Measurements from ENCODE around the gene SCMH1.
"Not testable (repeated sequence)": the region's sequence is repeated elsewhere in the genome, so short reads cannot be mapped to it uniquely, and the experiment has no call there.

Gene SCMH1

DNA sequence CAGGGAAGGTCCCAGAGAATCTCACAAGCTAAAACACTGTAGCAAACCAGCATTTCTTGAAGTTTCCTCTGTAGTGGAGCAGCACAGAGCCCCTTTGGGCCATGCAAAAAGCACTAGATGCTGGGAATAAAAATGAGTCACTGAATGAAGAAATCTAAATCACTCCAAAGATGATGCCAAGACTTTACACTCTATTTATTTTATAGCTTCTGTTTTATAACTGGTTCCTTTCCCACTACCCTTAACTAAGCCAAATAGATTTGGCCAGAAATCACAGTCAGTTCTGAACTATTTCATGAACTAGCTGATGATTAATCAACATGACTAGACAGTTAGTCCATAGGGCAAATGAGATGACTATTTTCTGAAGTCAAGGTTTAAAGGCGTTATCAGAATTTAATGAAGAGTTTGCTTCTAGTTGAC, 89.5 kb downstream of the SCMH1 start:
- peak; percentile 61 for DNase-seq (ENCODE audit: low spot score)

DNA sequence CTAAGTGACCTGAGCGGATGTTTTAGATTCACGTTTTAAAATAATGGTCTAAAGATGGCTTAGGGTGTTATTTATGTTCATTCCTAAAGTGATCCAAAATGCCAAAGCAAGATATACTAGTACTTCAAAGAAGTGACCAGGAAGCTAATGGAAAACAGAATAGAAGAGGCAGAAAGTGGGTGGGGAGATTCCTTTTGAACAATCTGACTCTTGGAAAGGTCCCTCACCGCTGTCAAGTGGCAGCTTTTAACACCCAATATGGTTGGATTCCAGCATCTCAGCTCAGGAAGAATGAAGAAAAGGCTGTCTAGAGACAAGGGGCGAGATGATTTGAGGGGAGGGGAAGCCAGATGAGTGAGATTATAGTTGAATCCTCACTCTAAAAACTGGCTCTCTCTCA, 90.3 kb downstream of the SCMH1 start:
- no peak for DNase-seq (ENCODE audit: low spot score)

DNA sequence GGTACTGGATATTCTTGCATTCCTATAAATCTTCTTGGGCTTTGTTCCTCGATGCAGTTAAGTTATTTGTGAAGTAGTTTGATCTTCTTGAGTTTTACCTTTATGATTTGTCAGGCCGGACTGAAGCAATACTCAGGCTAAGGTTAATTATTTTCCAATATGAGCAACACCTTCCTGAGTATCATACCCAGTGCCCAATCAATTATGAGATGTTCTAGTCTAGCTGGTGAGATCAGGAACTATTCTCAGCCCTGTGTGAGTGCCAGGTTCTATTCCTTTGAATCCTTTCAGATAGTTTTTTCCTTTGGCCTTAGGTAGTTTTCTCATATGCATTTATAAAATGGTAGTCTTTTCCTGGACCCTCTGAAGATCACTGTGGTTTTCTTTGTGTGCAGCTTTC, 92.5 kb downstream of the SCMH1 start:
- DNase-seq (ENCODE audit: low spot score): no peak

DNA sequence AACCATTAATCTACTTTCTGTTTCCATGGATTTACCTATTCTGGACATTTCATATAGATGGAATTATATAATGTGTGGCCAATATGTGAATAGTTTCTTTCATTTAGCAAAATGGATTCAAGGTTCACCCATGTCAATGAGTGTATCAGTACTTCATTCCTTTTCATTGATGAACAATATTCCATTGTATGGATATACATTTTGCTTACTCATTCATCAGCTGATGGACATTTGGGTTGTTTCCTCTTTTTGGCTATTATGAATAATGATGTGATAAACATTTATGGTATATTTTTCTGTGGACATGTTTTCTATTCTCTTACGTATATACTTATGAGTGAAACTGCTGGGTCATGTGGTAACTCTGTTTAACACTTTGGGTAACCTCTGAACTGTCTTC, 97.8 kb downstream of the SCMH1 start:
- DNase-seq (ENCODE audit: low spot score): no peak

DNA sequence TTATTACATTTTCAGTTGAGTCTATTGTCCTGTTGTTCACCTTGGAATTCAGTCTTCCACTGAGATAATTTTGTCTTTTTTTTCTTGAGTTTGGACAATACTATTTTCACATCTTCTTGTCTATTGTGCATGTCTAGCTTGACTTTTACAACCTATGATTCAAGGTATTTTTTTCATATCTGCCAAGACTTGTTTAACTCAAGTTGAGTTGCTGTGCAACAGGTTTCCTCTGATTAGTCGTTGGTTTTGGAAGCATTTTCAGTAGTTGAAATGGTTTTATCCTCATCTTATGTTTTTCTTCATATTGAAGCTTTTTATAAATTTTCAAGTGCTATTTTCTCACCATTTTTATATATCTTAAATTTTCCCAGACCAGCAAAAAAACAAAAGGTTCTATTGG, 103.6 kb downstream of the SCMH1 start:
- DNase-seq (ENCODE audit: low spot score): no peak

DNA sequence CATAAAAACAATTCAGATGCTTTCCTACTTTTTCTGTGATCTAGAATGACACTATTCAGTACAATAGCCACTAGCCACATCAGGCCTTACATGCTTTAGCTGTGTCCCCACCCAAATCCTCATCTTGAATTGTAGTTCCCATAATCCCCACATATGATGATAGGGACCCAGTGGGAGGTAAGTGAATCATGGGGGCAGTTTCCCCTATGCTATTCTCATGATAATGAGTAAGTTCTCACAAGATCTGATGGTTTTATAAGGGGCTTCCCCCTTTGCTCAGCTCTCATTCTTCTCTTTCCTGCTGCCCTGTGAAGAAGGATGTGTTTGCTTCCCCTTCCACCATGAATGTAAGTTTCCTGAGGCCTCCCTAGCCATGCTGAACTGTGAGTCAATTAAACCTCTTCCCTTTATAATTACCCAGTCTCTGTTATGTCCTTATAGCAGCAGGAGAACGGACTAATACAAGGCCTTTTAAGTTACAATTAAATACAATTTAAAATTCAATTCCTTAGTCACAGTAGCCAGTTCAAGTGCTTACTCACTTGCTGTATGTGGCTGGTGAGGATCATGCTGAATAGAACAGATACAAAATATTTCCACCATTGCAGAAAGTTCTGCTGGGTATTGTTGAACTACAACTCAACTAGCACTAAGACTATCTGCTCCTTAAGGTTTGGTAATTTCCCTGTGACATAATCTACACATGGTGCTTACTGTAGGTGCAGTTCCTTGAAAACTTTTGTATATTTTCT, 106.7 kb downstream of the SCMH1 start:
- DNase-seq (ENCODE audit: low spot score): no peak

DNA sequence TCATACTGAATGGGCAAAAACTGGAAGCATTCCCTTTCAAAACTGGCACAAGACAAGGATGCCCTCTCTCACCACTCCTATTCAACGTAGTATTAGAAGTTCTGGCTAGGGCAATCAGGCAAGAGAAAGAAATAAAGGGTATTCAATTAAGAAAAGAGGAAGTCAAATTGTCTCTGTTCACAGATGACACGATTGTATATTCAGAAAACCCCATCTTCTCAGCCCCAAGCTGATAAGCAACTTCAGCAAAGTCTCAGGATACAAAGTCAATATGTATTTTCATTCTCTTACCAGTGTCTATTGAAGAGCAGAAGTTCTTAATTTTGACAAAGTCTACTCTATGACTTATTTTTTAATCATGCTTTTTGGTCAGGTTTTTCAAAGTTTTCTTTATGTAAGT, 107.8 kb downstream of the SCMH1 start:
- DNase-seq (ENCODE audit: low spot score): not testable (repeated sequence)

DNA sequence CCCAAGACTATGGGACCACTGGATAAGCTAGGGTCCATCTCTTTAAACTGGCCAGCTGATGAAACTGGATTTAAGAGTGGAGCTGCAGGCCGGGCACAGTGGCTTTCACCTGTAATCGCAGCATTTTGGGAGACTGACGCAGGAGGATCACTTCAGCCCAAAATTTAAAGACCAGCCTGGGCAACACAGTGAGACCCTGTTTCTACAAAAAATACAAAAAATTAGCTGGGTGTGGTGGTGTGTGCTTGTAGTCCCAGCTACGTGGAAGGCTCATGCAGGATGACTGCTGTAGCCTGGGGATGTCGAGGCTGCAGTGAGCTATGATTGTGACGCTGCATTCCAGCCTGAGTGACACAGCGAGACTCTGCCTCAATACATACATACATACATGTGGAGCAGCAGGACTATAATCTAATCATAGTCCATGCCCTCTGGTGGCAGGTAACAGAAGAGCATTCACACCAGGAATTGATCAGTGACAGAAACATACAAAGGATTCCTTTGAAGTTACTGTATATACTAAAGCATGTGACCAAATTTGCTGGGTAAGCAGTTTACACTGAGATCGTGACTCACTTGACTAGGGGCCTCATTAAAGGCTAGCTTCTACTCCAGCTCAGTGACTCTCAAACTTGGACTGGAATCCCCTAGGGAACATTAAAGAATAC, 119.1 kb downstream of the SCMH1 start:
- peak; percentile 67 for DNase-seq (ENCODE audit: low spot score)

DNA sequence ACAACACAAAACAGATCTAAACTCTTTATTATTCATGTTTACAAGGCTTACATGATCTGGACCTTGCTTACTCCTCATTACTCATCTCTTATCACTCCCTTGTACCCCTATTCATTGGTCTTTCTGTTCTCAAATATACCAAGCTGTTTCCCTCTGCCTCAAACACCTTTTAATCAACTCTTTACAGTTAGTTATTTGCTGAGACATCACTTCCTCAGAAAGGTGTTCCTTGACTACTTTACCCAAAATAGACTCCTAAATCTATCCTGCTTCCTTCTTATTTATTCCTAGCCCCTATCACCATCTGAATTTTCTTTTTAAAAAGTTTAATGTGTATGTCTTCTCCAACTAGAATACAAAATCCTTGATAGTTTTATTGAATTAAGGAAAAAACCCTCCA, 120.0 kb downstream of the SCMH1 start:
- no peak for DNase-seq (ENCODE audit: low spot score)

DNA sequence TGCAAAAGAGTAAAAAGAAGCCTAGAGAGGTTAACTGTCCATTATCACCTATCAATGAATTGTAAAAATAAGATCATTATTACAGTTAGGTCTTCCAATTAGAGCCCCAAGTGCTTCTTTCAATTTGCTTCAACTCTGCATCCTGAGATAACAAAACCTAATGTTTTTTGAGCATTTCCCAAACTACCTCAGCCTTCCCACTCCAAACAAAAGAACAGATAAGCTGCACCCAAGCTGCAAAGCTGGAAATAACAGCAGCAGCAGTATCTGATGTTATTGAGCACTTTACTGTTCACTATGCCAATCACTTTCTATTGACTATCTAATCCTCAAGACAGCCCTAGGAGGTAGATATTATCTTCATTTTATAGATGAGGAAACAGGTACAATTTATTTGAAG, 123.5 kb downstream of the SCMH1 start:
- no peak for DNase-seq (ENCODE audit: low spot score)

DNA sequence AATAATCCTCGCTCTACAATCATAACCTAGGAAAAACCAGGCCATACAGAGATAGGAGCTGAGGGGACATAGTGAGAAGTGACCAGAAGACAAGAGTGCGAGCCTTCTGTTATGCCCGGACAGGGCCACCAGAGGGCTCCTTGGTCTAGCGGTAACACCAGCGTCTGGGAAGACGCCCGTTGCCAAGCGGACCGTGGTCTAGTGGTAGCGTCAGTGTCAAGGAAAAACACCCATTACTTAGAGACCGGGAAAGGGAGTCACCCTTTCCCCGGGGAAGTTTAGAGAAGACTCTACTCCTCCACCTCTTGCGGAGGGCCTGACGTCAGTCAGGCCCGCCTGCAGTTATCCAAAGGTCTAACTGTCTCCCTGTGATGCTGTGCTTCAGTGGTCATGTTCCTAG, 124.9 kb downstream of the SCMH1 start:
- not testable (repeated sequence) for DNase-seq (ENCODE audit: low spot score)

DNA sequence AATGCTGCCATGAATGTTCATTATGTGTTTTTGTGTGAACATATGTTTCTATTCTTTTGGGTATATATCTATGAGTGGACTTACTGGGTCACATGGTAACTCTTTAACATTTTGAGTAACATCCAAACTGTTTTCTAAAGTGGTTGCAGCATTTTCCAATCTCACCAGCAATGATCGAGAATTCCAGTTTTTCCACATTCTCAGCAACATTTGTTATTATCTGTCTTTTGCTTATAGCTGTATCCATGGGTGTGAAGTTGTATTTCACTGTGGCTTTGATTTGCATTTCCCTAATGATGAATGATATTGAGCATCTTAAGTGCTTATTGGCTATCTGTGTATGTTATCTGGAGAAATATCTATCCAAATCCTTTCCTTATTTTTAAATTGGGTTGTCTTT, 131.4 kb downstream of the SCMH1 start:
- DNase-seq (ENCODE audit: low spot score): no peak

DNA sequence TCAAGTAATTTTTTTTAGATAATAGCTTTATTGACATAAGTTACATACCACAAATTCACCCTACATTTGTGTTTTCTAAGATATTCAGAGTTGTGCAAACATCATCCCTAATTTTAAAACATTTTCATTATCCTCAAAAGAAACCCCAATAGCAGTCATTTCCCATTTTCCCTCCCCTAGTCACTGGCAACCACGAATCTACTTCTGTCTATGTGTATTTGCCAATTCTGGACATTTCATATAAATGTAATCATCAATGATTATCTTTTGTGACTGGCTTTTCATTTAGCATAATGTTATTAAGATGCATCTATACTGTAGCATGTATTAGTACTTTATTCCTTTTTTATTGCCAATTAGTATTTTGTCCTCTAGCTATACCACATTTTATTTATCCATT, 131.8 kb downstream of the SCMH1 start:
- no peak for DNase-seq (ENCODE audit: low spot score)

DNA sequence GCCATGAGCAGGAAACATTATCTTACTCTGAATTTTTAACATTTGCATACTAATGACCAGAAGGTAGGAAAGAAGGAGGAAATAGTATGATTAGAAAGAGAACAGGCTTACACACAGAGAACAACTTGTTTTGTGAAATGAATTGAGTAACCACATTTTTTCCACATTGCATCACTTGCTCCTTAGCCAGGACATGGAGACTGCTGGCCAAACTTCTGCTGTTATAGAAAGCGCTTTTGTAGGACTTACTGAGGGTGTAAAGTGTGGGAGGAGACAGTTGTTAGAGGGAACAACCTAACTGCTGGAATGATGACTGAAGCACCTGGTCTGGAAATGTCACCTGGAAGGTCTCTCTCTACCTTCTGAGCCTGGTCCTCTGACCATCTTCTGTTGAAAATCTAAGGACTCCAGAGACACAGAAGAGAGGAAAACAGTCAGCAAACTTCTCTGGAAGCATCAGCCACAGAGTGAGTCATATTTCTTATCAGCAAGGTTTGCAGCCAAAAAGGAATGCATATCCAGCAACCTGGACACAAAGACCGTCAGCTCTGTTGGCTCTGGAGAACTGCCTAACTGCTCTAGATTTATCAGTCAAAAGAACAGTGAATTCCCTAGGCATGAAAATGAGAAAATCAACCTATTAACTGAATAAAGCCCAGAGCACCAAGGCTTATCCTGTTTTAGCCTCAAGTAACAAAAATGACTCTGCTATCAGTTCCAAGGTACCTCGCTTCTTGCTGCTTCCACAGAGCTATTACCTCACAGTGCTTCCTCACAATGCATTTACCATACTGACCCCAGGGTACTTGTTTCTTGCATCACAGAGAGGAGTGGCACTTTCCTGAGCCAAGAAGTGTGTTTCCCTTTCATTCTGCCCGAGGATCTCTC, 132.6 kb downstream of the SCMH1 start:
- peak; percentile 64 for DNase-seq (ENCODE audit: low spot score)

DNA sequence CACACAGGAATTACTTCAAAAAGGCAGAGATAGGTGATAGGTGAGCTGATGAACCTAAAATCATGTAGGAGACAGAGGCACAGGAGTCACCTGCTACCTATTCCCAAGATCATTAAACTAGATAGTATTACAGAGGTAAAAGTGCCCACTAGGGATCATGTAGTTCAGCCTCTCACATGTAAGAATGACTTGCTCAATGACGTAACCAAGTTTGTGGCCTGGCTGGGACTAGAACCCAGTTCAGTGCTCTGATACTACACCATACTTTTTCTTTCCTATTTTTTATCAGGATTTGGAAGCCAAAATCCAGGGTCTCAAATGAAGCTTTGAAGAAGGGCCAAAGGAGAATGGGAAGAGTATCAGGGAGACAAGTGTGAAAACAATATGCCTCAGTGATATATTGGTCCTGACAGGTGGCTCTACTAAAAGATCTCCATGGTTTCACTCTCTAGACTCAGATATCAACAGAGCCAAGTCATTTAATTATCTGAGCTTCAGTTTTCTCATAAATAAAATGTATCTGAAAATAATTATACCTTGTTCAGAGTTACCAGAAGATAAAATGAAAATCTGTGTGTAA, 133.3 kb downstream of the SCMH1 start:
- DNase-seq (ENCODE audit: low spot score): peak; percentile 9

DNA sequence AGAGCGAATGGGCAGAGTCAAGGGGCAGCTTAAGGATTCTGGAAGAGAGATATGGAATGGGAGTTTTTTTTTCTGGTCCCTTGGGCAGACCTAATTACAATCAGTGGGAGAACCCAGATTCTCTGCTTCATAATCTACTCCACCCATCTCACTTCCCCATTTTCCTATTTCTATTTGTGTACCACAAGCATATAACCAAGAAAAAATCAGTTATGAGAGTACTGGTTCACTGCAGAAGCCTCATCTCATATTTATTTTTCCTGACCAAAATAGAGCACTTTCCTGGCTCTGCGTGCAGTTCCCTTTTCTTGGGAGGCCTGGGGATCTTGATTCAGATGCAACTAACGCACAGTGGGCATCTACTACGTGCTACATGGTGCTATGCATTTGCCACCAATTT, 138.3 kb downstream of the SCMH1 start:
- no peak for DNase-seq (ENCODE audit: low spot score)

DNA sequence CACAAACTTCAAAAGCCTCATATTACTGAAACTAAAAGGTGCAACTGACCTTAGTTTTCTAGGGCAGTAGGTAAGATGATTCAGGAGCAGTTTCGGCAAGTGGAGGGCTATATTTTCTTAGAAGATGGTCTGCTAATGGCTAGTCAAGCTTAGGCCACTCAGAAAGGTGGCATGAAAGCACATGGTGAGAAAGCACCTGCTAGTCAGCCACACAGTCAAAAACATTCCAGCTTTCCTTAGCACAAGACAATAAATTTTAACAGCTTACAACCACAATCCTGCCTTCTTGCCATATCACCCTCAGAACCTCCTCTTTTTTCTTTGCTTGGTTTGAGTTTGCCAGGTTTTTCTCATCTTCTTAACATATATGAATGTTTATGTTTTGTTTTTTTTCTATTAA, 139.5 kb downstream of the SCMH1 start:
- no peak for DNase-seq (ENCODE audit: low spot score)

DNA sequence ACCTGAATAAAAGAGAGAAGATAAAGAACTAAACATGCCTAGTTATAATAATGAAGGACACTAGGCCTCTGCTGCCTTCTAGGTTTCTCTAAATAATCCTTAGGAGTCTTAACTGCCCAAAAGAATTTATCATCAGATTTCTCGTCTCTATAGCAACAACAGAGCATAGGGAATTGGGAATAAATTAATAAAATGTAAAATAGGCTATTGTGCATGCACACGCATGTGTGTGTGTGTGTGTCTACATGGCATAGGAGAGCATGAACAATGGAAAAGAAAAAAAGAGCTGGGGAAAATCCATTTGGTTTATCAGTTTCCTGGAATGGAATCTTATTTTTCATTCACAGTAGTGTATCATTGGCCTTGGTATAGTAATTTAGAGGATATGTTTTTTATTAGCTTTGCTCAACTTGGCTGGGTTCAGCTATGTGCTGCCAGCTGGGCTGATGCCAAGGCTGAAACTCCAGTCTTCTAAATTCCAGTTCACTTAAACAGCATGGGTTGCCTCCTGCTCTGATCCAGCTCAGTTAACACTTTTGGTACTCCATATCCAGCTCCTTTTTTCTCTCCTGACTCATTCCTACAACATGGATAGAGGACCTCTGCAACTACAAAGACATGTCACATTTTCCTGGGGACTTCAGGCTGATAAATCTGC, 140.0 kb downstream of the SCMH1 start:
- DNase-seq (ENCODE audit: low spot score): peak; percentile 67

DNA sequence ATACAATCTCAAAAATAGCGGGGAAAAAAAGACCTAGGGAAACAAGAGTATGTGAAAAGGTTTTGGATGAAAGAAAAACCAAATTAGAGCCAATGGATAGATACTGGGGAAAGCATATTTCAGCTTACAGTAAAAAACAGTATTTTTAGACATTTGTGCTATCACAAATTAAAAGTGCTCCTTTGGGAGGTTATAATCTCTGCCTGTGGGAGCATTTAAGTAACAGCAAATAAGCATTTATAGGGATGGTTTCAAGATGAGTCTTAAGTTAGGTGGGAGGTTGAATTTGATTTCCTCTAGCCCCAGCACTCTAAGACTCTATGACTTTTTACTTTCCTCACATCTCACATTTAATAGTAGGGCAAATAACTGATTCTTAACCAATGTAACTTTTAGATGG, 141.0 kb downstream of the SCMH1 start:
- DNase-seq (ENCODE audit: low spot score): no peak

DNA sequence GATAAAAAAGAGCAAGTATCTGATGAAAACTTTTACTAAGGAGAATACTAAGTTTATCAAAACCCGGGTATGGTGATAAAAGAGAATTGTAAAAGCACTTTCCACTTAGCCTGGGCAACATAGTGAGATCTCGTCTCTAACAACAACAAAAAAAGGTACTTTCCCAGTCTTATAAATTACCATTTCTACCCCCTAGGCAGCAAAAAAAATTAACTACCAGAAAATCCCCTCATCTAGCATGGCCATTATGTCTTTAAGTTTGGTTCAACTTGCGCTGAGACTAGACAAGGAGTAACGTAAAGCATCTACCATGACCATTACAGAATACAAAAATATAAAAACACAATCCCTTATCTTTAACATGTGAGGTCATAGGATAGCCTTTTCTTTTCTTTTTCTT, 141.9 kb downstream of the SCMH1 start:
- DNase-seq (ENCODE audit: low spot score): no peak

DNA sequence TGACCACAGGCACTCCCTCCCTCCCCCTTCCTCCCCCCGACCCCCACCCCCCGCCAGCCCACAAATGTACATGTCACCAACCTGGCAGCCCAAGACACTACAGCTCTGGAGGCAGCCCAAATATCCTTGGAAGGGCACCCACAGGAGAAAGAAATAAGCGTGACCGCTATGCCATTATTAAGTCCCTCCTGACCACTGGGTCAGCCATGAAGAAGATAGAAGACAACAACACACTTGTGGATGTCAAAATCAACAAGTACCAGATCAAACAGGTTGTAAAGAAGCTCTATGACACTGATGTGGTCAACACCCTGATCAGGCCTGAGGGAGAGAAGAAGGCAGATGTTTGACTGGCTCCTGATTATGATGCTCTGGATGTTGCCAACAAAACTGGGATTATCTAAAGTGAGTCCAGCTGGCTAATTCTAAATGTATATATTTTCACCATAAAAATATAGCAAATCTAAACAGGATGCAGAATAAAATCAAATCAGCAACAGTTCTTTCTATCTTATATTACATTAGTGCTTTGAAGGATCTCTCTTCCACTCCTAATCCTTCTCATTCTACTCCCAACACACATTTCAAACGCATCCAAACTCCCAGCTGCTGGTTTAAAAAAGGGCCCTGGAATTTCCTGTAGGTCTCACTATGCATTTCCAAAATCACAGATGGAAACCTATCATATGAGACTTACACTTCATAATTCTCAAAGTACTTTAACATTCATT, 143.2 kb downstream of the SCMH1 start:
- DNase-seq (ENCODE audit: low spot score): no peak

All from AG08396 (cell line).